GOT3 (cell line): ENCODE measurements around the gene CLDN8.

Experiments used
- DNase-seq: peaks from one replicate; lab custom pipeline; 2025; ENCODE audit warnings: mixed read lengths; lab: John Stamatoyannopoulos, UW

CLDN8 gene

GRCh38 chr21:30206551-30207251 is 9.2 kb downstream of the CLDN8 start:
- DNase-seq: no peak

- DNase-seq: no peak
These were observed 15.9 kb downstream of the CLDN8 start for GRCh38 chr21:30200000-30200399.

GRCh38 chr21:30194701-30195299 is 21.1 kb downstream of the CLDN8 start:
- no peak for DNase-seq

- DNase-seq: no peak
These were observed 22.7 kb downstream of the CLDN8 start for GRCh38 chr21:30193201-30193600.

GRCh38 chr21:30190554-30190953 is 25.3 kb downstream of the CLDN8 start:
- no peak for DNase-seq

- no peak for DNase-seq
These were observed 26.1 kb downstream of the CLDN8 start for GRCh38 chr21:30189773-30190172.

GRCh38 chr21:30186242-30186641 is 29.7 kb downstream of the CLDN8 start:
- DNase-seq: no peak

GRCh38 chr21:30168086-30168485 is 47.8 kb downstream of the CLDN8 start:
- DNase-seq: no peak

GRCh38 chr21:30166705-30167104 is 49.2 kb downstream of the CLDN8 start, which contains the start of gene CLDN17:
CLDN17 (minus strand) TSS chr21:30166805; CDS start chr21:30166617, 188 bp downstream.
- no peak for DNase-seq

- no peak for DNase-seq
These were observed 49.7 kb downstream of the CLDN8 start for GRCh38 chr21:30166171-30166570.

GRCh38 chr21:30164796-30165195 is 51.1 kb downstream of the CLDN8 start:
- DNase-seq: no peak
